Lung (tissue), 12 donors: ENCODE data around the gene PCDHGA1. TPM values are rescaled to one million over a fixed set of nuclear protein-coding genes. Genes with fewer than 3 reads are reported as not detected.

Experiments used
- ATAC-seq: fragments of 200-7000 bp; cut with Tn5 transposase; one replicate; pipeline ENCODE4 v1.9.1; 2020; ENCODE audit warnings: moderate number of reproducible peaks; ENCODE audit not compliant: insufficient read depth, low FRiP score
- DNase-seq, 3 donors: peaks; one replicate each; pipeline ENCODE4 v3.0.0-alpha.2; 2013 to 2017
- H3K27ac ChIP-seq, 2 donors: one replicate each; pipeline ENCODE4 v1.5.1; 2013; ENCODE audit warnings: mild to moderate bottlenecking in 2 of 2, moderate library complexity in 2 of 2, control low read depth in 1 of 2, inconsistent platforms in 1 of 2, low read depth in 1 of 2, low read length in 1 of 2
- H3K27me3 ChIP-seq, 3 donors: one replicate each; pipeline ENCODE4 v1.5.1; 2013; ENCODE audit warnings: low read length in 2 of 3; ENCODE audit not compliant: control insufficient read depth in 3 of 3, insufficient read depth in 3 of 3
- H3K36me3 ChIP-seq, 4 donors: one replicate each; pipeline ENCODE4 v1.5.1; 2013; ENCODE audit warnings: low read length in 4 of 4, mild to moderate bottlenecking in 1 of 4, moderate library complexity in 1 of 4; ENCODE audit not compliant: control insufficient read depth in 4 of 4, insufficient read depth in 4 of 4
- H3K4me1 ChIP-seq, 5 donors: one replicate each; pipeline ENCODE4 v1.5.1; 2013; ENCODE audit warnings: low read length in 5 of 5, mild to moderate bottlenecking in 2 of 5, moderate library complexity in 1 of 5; ENCODE audit not compliant: control insufficient read depth in 5 of 5, insufficient read depth in 5 of 5
- H3K4me3 ChIP-seq: one replicate; pipeline ENCODE4 v1.5.1; 2013; ENCODE audit warnings: mild to moderate bottlenecking, control low read depth, moderate library complexity
- H3K9ac ChIP-seq, 2 donors: one replicate each; pipeline ENCODE4 v1.5.1; 2013; ENCODE audit warnings: low read length in 2 of 2, control low read depth in 1 of 2; ENCODE audit not compliant: insufficient read depth in 1 of 2
- H3K9me3 ChIP-seq, 4 donors: one replicate each; pipeline ENCODE4 v1.5.1; 2013; ENCODE audit warnings: low read length in 3 of 4, mild to moderate bottlenecking in 1 of 4, moderate library complexity in 1 of 4; ENCODE audit not compliant: control insufficient read depth in 4 of 4, insufficient read depth in 3 of 4
- WGBS, 2 donors: extraction: QIAGEN DNeasy Blood & Tissue Kit; methylation state at CpG; one replicate each; pipeline ENCODE4 v1.1.7; 2013; 5-methylcytosine and 5-hydroxymethylcytosine counted together
- polyA plus RNA-seq, 2 donors: library from polyadenylated mRNA; stranded (reverse); fragments of 200-250 nt; gene quantifications; one replicate each; pipeline ENCODE4 v1.2.1, GENCODE V29; 2013
- total RNA-seq, 2 donors: library from RNA; depleted of rRNA in 1 of 2; stranded (reverse); fragments of >200 nt in 1 of 2; gene quantifications; one replicate each; pipeline ENCODE4 v1.2.1, GENCODE V29; 2014 to 2021
- TF ChIP-seq, protein P1 (sequence below): IDR thresholded peaks from 2 replicates; pipeline ENCODE4 v1.5.1; 2012; ENCODE audit warnings: mild to moderate bottlenecking; ENCODE audit errors: control extremely low read depth, extremely low read depth
- donor health status: control.
- donor health status: control.
- donor health status: Bipolar disorder and iron deficiency.
- donor health status: healthy.
- donor health status: DM: yes; HTN: yes; CAD: no.

The PCDHGA1 gene
- total and polyA plus RNA-seq, 4 donors: 0.15 to 0.71 (median 0.36) TPM

DNA sequence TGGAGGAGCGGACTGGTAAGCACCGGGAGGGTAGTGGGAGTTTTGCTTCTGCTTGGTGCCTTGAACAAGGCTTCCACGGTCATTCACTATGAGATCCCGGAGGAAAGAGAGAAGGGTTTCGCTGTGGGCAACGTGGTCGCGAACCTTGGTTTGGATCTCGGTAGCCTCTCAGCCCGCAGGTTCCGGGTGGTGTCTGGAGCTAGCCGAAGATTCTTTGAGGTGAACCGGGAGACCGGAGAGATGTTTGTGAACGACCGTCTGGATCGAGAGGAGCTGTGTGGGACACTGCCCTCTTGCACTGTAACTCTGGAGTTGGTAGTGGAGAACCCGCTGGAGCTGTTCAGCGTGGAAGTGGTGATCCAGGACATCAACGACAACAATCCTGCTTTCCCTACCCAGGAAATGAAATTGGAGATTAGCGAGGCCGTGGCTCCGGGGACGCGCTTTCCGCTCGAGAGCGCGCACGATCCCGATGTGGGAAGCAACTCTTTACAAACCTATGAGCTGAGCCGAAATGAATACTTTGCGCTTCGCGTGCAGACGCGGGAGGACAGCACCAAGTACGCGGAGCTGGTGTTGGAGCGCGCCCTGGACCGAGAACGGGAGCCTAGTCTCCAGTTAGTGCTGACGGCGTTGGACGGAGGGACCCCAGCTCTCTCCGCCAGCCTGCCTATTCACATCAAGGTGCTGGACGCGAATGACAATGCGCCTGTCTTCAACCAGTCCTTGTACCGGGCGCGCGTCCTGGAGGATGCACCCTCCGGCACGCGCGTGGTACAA is 146.0 kb downstream of the PCDHGA1 start:
- WGBS, 2 donors: 1 to 2% methylated on average over 58 of the region's 58 CpGs
- peaks cover 0 to 13% (median 0%) of the 10 kb centered on the region in 3 donors for H3K27me3 ChIP-seq

DNA sequence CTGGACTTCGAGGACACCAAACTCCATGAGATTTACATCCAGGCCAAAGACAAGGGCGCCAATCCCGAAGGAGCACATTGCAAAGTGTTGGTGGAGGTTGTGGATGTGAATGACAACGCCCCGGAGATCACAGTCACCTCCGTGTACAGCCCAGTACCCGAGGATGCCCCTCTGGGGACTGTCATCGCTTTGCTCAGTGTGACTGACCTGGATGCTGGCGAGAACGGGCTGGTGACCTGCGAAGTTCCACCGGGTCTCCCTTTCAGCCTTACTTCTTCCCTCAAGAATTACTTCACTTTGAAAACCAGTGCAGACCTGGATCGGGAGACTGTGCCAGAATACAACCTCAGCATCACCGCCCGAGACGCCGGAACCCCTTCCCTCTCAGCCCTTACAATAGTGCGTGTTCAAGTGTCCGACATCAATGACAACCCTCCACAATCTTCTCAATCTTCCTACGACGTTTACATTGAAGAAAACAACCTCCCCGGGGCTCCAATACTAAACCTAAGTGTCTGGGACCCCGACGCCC is 146.8 kb downstream of the PCDHGA1 start:
- Histone ChIP-seq H3K9ac (peak overlapping the region in 1 of 2 donors; percentile 99), H3K36me3 (peaks cover 0 to 9% (median 5%) of the 10 kb centered on the region in 4 donors), H3K4me1 (peaks cover 0 to 57% (median 17%) of the 10 kb centered on the region in 5 donors), H3K27ac (peak overlapping the region in 1 of 2 donors; percentile 87), H3K9me3 (peaks cover 0 to 5% (median 0%) of the 10 kb centered on the region in 4 donors), H3K27me3 (peaks cover 0 to 13% (median 0%) of the 10 kb centered on the region in 3 donors), H3K4me3 (peak overlapping the region; percentile 61)
- TF ChIP-seq, protein P1, sequence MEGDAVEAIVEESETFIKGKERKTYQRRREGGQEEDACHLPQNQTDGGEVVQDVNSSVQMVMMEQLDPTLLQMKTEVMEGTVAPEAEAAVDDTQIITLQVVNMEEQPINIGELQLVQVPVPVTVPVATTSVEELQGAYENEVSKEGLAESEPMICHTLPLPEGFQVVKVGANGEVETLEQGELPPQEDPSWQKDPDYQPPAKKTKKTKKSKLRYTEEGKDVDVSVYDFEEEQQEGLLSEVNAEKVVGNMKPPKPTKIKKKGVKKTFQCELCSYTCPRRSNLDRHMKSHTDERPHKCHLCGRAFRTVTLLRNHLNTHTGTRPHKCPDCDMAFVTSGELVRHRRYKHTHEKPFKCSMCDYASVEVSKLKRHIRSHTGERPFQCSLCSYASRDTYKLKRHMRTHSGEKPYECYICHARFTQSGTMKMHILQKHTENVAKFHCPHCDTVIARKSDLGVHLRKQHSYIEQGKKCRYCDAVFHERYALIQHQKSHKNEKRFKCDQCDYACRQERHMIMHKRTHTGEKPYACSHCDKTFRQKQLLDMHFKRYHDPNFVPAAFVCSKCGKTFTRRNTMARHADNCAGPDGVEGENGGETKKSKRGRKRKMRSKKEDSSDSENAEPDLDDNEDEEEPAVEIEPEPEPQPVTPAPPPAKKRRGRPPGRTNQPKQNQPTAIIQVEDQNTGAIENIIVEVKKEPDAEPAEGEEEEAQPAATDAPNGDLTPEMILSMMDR: no peak
- DNase-seq: peak in 1 of 3 donors; percentile 41
- 25 to 32% methylated on average over 24 of the region's 24 CpGs for WGBS, 2 donors
- ATAC-seq: no peak

More for the DNA sequence above, 146.0 kb downstream of the PCDHGA1 start:
- Histone ChIP-seq H3K4me3 (peak overlapping the region; percentile 61), H3K27ac (peak overlapping the region; percentile 79 to 87), H3K9ac (peak overlapping the region in 1 of 2 donors; percentile 99), H3K36me3 (peaks cover 0 to 9% (median 5%) of the 10 kb centered on the region in 4 donors), H3K9me3 (peaks cover 0 to 5% (median 0%) of the 10 kb centered on the region in 4 donors), H3K4me1 (peaks cover 0 to 56% (median 17%) of the 10 kb centered on the region in 5 donors)
- TF ChIP-seq, protein P1: no peak
- peak; percentile 89 to 94 (median 92) for DNase-seq
- peak; percentile 47 for ATAC-seq

DNA sequence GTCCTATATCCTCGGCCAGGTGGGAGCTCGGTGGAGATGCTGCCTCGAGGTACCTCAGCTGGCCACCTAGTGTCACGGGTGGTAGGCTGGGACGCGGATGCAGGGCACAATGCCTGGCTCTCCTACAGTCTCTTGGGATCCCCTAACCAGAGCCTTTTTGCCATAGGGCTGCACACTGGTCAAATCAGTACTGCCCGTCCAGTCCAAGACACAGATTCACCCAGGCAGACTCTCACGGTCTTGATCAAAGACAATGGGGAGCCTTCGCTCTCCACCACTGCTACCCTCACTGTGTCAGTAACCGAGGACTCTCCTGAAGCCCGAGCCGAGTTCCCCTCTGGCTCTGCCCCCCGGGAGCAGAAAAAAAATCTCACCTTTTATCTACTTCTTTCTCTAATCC is 147.5 kb downstream of the PCDHGA1 start:
- no peak overlapping the region for H3K27ac ChIP-seq
- WGBS, 2 donors: 43 to 51% methylated on average over 13 of the region's 13 CpGs
- H3K27me3 ChIP-seq: peaks cover 0 to 13% (median 0%) of the 10 kb centered on the region in 3 donors
- peak overlapping the region in 1 of 2 donors; percentile 99 for H3K9ac ChIP-seq
- peaks cover 0 to 9% (median 5%) of the 10 kb centered on the region in 4 donors for H3K36me3 ChIP-seq
- peak overlapping the region; percentile 43 for H3K4me3 ChIP-seq
- H3K9me3 ChIP-seq: peaks cover 0 to 5% (median 0%) of the 10 kb centered on the region in 4 donors
- peaks cover 0 to 57% (median 17%) of the 10 kb centered on the region in 5 donors for H3K4me1 ChIP-seq
- ATAC-seq: no peak
- TF ChIP-seq, protein P1: no peak
- DNase-seq: peak in 1 of 3 donors; percentile 43
